Heart right ventricle (tissue), 16 donors: ENCODE results near the gene CLDN15. TPM values are rescaled to one million over a fixed set of nuclear protein-coding genes. Genes with fewer than 3 reads are reported as not detected.

ENCODE experiments used
- ATAC-seq, 8 donors: fragments of 200-7000 bp; cut with Tn5 transposase; one replicate each; pipeline ENCODE4 v1.9.1; 2020; ENCODE audit warnings: mild to moderate bottlenecking in 8 of 8, moderate library complexity in 8 of 8, moderate number of reproducible peaks in 1 of 8
- DNase-seq, 2 donors: peaks; one replicate each; pipeline ENCODE4 v3.0.0-alpha.2; 2020
- H3K27ac ChIP-seq, 10 donors: fragments of 200-600 bp; sonication (generic) in 2 of 10; one replicate each; pipeline versions ENCODE4 v1.5.0 to v1.8.0; 2020 to 2022; ENCODE audit warnings: mild to moderate bottlenecking in 3 of 10
- H3K27me3 ChIP-seq, 7 donors: fragments of 200-600 bp; one replicate each; pipeline ENCODE4 v1.8.0; 2021 to 2022; ENCODE audit warnings: mild to moderate bottlenecking in 2 of 7
- H3K36me3 ChIP-seq, 9 donors: fragments of 200-600 bp; sonication (generic) in 1 of 9; one replicate each; pipeline versions ENCODE4 v1.5.0 to v1.8.0; 2020 to 2022; ENCODE audit warnings: mild to moderate bottlenecking in 2 of 9
- H3K4me1 ChIP-seq, 9 donors: fragments of 200-600 bp; sonication (generic) in 1 of 9; one replicate each; pipeline versions ENCODE4 v1.5.0 to v1.8.0; 2020 to 2022; ENCODE audit warnings: mild to moderate bottlenecking in 4 of 9
- H3K4me3 ChIP-seq, 10 donors: fragments of 200-600 bp; sonication (generic) in 2 of 10; one replicate each; pipeline versions ENCODE4 v1.5.0 to v1.8.0; 2020 to 2022; ENCODE audit warnings: mild to moderate bottlenecking in 7 of 10, moderate library complexity in 2 of 10
- H3K9me3 ChIP-seq, 11 donors: fragments of 200-600 bp in 10 of 11; sonication (generic) in 2 of 11; one replicate each; pipeline versions ENCODE4 v1.5.0 to v1.8.0; 2013 to 2022; ENCODE audit warnings: mild to moderate bottlenecking in 2 of 11, control low read depth in 1 of 11, moderate library complexity in 1 of 11
- WGBS, 2 donors: extraction: QIAGEN DNeasy Blood & Tissue Kit; methylation state at CpG; one replicate each; pipeline ENCODE4 v1.1.7; 2013; ENCODE audit warnings: inconsistent platforms in 1 of 2; 5-methylcytosine and 5-hydroxymethylcytosine counted together
- intact Hi-C, 10 donors: fragments of 100-400 bp; cut with DNase I; formaldehyde crosslinking; loops; one replicate each; pipeline versions ENCODE4 v1.11.1 to v1.14.2; 2022
- polyA plus RNA-seq, 2 donors: library from polyadenylated mRNA; stranded (reverse); fragments of 200-250 nt; gene quantifications; one replicate each; pipeline ENCODE4 v1.2.3, GENCODE V29; 2013
- total RNA-seq, 10 donors: library from RNA; stranded (reverse); fragmentation: NEBNext Ultra II Directional in 3 of 10; extraction: Animal tissue kit (Norgen Biotek cat#: 25700) in 3 of 10; gene quantifications; one replicate each; pipeline versions ENCODE4 v1.2.1 to v1.2.4, GENCODE V29; 2021 to 2023
- TF ChIP-seq, protein P1 (sequence below), 9 donors: fragments of 200-600 bp; sonication (generic) in 2 of 9; IDR thresholded peaks; one replicate each; pipeline versions ENCODE4 v1.5.0 to v1.8.0; 2021 to 2022; ENCODE audit warnings: antibody characterized with exemption in 9 of 9, mild to moderate bottlenecking in 5 of 9, moderate library complexity in 1 of 9
- donor health status: Arrhythmogenic right ventricular cardiomyopathy.
- donor health status: ischemic (EF 13 %, LVEDD 7.1; RV severe dilation, severe dysfunction).
- donor health status: healthy with polysubstance abuse.
- donor health status: DM: no; HTN: yes; CAD: no.
- donor health status: DM: no; HTN: no; CAD: no.
- donor health status: ischemic (EF 25% LVEDD 6.9; RV normal size, moderate dysfunction).
- donor health status: ischemic (EF 25% LVEDD 5.7; RV mildly dilated, moderate dysfunction).
- donor health status: healthy.
- donor health status: DM: yes; HTN: yes; CAD: no.
- donor health status: Ischemic cardiomyopathy.
- donor health status: ischemic (EF 35%, LVEDD 5.7; RV mildly dilated, moderate dysfunction).
- donor health status: nonischemic (EF 11% LVEDD 7.7; RV severe dilation, severe dysfunction).
- donor health status: DM: yes; HTN: yes; CAD: no.
- donor health status: PGD.
- donor health status: ischemic (EF 29% LVEDD 5.4; RV normal size, mild dysfunction).
- donor health status: nonischemic (EF 23%, LVEDD 6.1; RV moderate dilation, normal function).

CLDN15 gene
- total and polyA plus RNA-seq, 12 donors: 1.2 to 5.4 (median 2.0) TPM

DNA sequence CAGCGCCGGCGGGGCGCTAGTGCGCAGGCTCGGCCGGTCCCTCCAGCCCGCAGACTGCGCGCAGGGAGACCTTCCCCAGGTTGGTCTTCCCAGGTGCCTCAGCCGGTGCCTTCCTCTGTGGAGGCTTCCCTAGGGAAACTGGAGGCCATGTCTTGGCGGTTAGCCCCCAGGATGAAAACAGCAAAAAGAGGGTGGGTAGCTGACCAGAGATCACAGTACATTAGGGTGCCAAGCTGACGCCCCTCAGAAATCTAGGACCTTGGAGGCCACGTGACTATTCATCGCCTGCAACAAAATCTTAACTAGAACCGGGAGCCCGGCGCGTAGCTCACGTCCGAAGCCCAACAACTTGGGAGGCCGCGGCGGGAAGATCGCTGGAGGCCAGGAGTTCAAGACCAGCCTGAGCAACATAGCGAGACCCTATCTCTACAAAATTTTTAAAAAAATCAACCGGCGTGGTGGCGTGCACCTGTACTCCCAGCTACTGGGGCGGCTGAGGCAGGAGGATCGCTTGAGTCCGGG lies 7.6 kb upstream of the CLDN15 start:
- Histone ChIP-seq H3K4me1 (peaks cover 11 to 60% (median 42%) of the 10 kb centered on the region in 9 donors), H3K27me3 (no peaks in the 10 kb centered on the region), H3K36me3 (peaks cover 0 to 61% (median 8%) of the 10 kb centered on the region in 9 donors), H3K4me3 (peak overlapping the region; percentile 73 to 89 (median 82)), H3K9me3 (no peaks in the 10 kb centered on the region), H3K27ac (peak overlapping the region; percentile 91 to 98 (median 95))
- DNase-seq (no peak), ATAC-seq (no peak)
- 21 to 31% methylated on average over 32 of the region's 32 CpGs for WGBS, 2 donors
- TF ChIP-seq, protein P1, sequence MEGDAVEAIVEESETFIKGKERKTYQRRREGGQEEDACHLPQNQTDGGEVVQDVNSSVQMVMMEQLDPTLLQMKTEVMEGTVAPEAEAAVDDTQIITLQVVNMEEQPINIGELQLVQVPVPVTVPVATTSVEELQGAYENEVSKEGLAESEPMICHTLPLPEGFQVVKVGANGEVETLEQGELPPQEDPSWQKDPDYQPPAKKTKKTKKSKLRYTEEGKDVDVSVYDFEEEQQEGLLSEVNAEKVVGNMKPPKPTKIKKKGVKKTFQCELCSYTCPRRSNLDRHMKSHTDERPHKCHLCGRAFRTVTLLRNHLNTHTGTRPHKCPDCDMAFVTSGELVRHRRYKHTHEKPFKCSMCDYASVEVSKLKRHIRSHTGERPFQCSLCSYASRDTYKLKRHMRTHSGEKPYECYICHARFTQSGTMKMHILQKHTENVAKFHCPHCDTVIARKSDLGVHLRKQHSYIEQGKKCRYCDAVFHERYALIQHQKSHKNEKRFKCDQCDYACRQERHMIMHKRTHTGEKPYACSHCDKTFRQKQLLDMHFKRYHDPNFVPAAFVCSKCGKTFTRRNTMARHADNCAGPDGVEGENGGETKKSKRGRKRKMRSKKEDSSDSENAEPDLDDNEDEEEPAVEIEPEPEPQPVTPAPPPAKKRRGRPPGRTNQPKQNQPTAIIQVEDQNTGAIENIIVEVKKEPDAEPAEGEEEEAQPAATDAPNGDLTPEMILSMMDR (IDR thresholded peaks at IDR 0.05): peak in 1 of 9 donors; percentile 13
- intact Hi-C loops: loop anchor here in 6 of 10 donors (2.0 kb wide), 2 partner anchors 26 to 28 kb away; partner anchors contain the start of genes PLOD3 (in 5 of the 6) and ZNHIT1 (in 1 of the 6)

DNA sequence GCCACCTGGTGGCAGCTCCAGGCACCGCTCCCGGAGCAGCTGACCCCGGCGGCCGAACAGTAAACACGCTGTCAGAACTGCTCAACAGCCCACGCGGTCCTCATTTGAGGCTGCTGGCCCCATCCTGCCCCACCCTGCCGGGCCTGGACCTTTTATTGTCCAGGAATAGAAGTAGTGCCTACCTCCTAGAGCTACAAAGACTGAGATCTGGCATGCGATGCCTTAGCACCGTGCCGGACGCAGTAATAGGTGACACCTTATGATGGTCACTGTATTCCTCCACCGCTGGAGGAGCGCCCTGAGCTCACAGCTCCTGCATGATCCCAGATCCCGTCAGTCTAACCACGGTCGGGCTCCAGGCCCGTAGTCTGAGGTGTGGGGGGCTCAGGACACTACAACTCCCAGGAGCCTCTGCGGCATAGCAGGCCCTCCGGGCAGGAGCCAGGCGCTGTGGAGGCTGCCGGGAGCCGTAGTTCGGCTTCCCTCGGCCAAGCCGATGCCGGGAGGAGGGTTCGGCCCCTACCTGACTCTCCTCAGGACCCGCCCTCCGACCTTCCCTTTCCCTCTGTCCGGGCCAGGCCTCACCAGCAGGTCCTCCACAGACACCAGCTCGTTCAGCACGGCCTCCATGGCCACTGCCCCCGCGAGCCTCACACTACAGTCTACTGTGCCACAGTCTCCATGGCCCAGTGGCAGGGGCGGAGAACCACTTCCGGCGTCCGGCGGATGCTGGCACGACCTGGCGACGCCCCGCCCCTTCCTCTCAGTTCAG lies 7.0 kb upstream of the CLDN15 start, which contains the start of gene FIS1:
Gene FIS1 (minus strand): TSS at position 707 of the 772 bp plus-strand sequence. CDS start 77 bp downstream, at position 630.
- Histone ChIP-seq H3K27me3 (no peaks in the 10 kb centered on the region), H3K4me3 (peak within 1 kb of the TSS; percentile 73 to 89 (median 82)), H3K4me1 (peaks cover 11 to 64% (median 49%) of the 10 kb centered on the region in 9 donors), H3K36me3 (peaks cover 0 to 63% (median 13%) of the 10 kb centered on the region in 9 donors), H3K9me3 (no peaks in the 10 kb centered on the region), H3K27ac (peak within 1 kb of the TSS; percentile 91 to 98 (median 95))
- 0% methylated on average over 45 of the region's 45 CpGs for WGBS, 2 donors
- TF ChIP-seq, protein P1 (IDR thresholded peaks at IDR 0.05): peak; percentile 89 to 99 (median 95)
- peak; percentile 92 to 95 for DNase-seq
- peak; percentile 97 to 99 (median 99) for ATAC-seq
- intact Hi-C loops: loop anchor here in 7 of 10 donors (1.0 to 2.0 kb wide), 3 partner anchors 26 to 28 kb away; partner anchors contain the start of genes PLOD3 (in 6 of the 7) and ZNHIT1 (in 1 of the 7)

GRCh38 chr7:101243646-101244374 lies 6.2 kb upstream of the CLDN15 start:
- intact Hi-C loops: loop anchor here in 7 of 10 donors (1.0 to 2.0 kb wide), 3 partner anchors 25 to 27 kb away; partner anchors contain the start of genes PLOD3 (in 6 of the 7) and ZNHIT1 (in 1 of the 7)
- H3K4me1 ChIP-seq: peaks cover 14 to 71% (median 56%) of the 10 kb centered on the region in 9 donors

More at GRCh38 chr7:101243646-101244374, 6.2 kb upstream of the CLDN15 start:
- WGBS, 2 donors: 13 to 21% methylated on average over 28 of the region's 28 CpGs
- H3K9me3 ChIP-seq: no peaks in the 10 kb centered on the region
- peak in 1 of 2 donors; percentile 43 for DNase-seq
- ATAC-seq: peak in 3 of 8 donors; percentile 0 to 1 (median 1)
- H3K36me3 ChIP-seq: peaks cover 0 to 63% (median 17%) of the 10 kb centered on the region in 9 donors
- no peaks in the 10 kb centered on the region for H3K27me3 ChIP-seq
- peak overlapping the region; percentile 73 to 89 (median 82) for H3K4me3 ChIP-seq
- TF ChIP-seq, protein P1 (IDR thresholded peaks at IDR 0.05): no peak
- peak overlapping the region; percentile 91 to 98 (median 95) for H3K27ac ChIP-seq
